Measurements from ENCODE around the gene NUP205.

GRCh38 chr7:135687466-135687865 lies 129.7 kb downstream of the NUP205 start:
- no peak for TF ChIP-seq POLR2AphosphoS5 (IDR thresholded peaks at IDR 0.05; ENCODE audit: low read depth, low read length)
- no peak for TF ChIP-seq POLR2A (IDR thresholded peaks at IDR 0.05; ENCODE audit: low read depth, low read length)
- TF ChIP-seq TAF1 (IDR thresholded peaks at IDR 0.05; ENCODE audit: borderline replicate concordance, low read depth, low read length) = no peak

Data from GM12892 (cell line).